HepG2 (cell line): ENCODE measurements around the gene RMI2. TPM values are rescaled to one million over a fixed set of nuclear protein-coding genes. Genes with fewer than 3 reads are reported as not detected.

Experiments used
- ATAC-seq: fragments of 200-7000 bp; cut with Tn5 transposase; 3 replicates; pipeline ENCODE4 v1.9.1; 2020; ENCODE audit warnings: mild to moderate bottlenecking, moderate library complexity
- BruUV-seq: library from RNA; stranded (reverse); fragments of 400-500 nt; replicated peaks from 2 replicates; lab custom pipeline; 2021; lab: Mats Ljungman, UMichigan
- CTCF ChIA-PET: fragments of 300-600 bp; formaldehyde crosslinking; extraction: SDS; loops from one replicate; lab custom pipeline; 2021; ENCODE audit warnings: low total read pairs, inconsistent platforms, low intra/inter-chr PET ratio; lab: Yijun Ruan, JAX
- POLR2A ChIA-PET: fragments of 350-600 bp; sonication (Branson Sonifier 250); formaldehyde crosslinking; loops from one replicate; lab custom pipeline; 2020; ENCODE audit warnings: antibody characterized with exemption, inconsistent platforms; lab: Yijun Ruan, JAX
- DNase-seq: peaks from one replicate; pipeline ENCODE4 v3.0.0-alpha.2; 2015; ENCODE audit warnings: low spot score
- FAIRE-seq: peaks from 3 replicates; lab custom pipeline; 2011; peaks lifted over from hg19 to GRCh38; lab: Jason Lieb, UNC
- H2AFZ ChIP-seq: one replicate; pipeline ENCODE4 v1.6.1; 2011; ENCODE audit warnings: low read length, inconsistent platforms
- H3K27ac ChIP-seq: fragments of 300-600 bp; 3 replicates; pipeline ENCODE4 v1.8.0; 2011; ENCODE audit warnings: mixed run types, mild to moderate bottlenecking, mixed read lengths, low read length, inconsistent platforms; ENCODE audit not compliant: insufficient read depth; ENCODE audit errors: extremely low read length
- H3K27me3 ChIP-seq, 2 experiments: fragments of 200-600 bp in 1 of 2; 2 replicates in 1 of 2; 3 replicates in 1 of 2; pipeline versions ENCODE4 v1.6.0 to v1.8.0; 2011; ENCODE audit warnings: low read length in 2 of 2, mild to moderate bottlenecking in 2 of 2, moderate library complexity in 2 of 2, inconsistent platforms in 1 of 2; ENCODE audit not compliant: insufficient read depth in 2 of 2, control insufficient read depth in 1 of 2
- H3K36me3 ChIP-seq, 2 experiments: fragments of 200-600 bp in 1 of 2; replicated peaks in 1 of 2; 2 replicates in 1 of 2; 3 replicates in 1 of 2; pipeline versions ENCODE4 v1.5.1 to v1.8.0; 2011; ENCODE audit warnings: low read length in 2 of 2, inconsistent platforms in 1 of 2; ENCODE audit not compliant: insufficient read depth in 2 of 2, control insufficient read depth in 1 of 2
- H3K4me1 ChIP-seq: 2 replicates; pipeline ENCODE4 v1.5.1; 2012; ENCODE audit warnings: low read length, inconsistent platforms; ENCODE audit not compliant: insufficient read depth
- H3K4me2 ChIP-seq: 2 replicates; pipeline ENCODE4 v1.6.0; 2011; ENCODE audit warnings: low read depth, low read length, inconsistent platforms
- H3K4me3 ChIP-seq, 3 experiments: fragments of 200-600 bp in 1 of 3; sonication (generic), shearing (Covaris generic) in 1 of 3; replicated peaks in 1 of 3; 2 replicates each; pipeline ENCODE4 v1.5.1; 2011 to 2016; ENCODE audit warnings: low read length in 3 of 3, inconsistent platforms in 2 of 3, low read depth in 2 of 3, mild to moderate bottlenecking in 2 of 3, control low read depth in 1 of 3, mixed read lengths in 1 of 3; ENCODE audit not compliant: insufficient read depth in 1 of 3
- H3K79me2 ChIP-seq: one replicate; pipeline ENCODE4 v1.6.1; 2011; ENCODE audit warnings: low read length, inconsistent platforms; ENCODE audit not compliant: insufficient read depth
- H3K9ac ChIP-seq: 2 replicates; pipeline ENCODE4 v1.6.0; 2011; ENCODE audit warnings: mild to moderate bottlenecking, low read depth, low read length, inconsistent platforms; ENCODE audit not compliant: insufficient read depth
- H3K9me3 ChIP-seq: 2 replicates; pipeline ENCODE4 v1.5.1; 2012; ENCODE audit warnings: mild to moderate bottlenecking, low read length
- H4K20me1 ChIP-seq: 2 replicates; pipeline ENCODE4 v1.6.0; 2011; ENCODE audit warnings: inconsistent platforms, mild to moderate bottlenecking, low read length, moderate library complexity; ENCODE audit not compliant: insufficient read depth
- BORCS8-MEF2B ChIP-seq: sonication (generic); formaldehyde crosslinking; IDR thresholded peaks from 2 replicates; pipeline ENCODE4 v1.8.0; 2022; ENCODE audit warnings: mild to moderate bottlenecking, missing genetic modification reagents
- CC2D1A ChIP-seq: sonication (generic); formaldehyde crosslinking; IDR thresholded peaks from 2 replicates; pipeline ENCODE4 v1.8.1; 2023; ENCODE audit warnings: mild to moderate bottlenecking, missing genetic modification reagents
- FOXJ3 ChIP-seq: sonication (generic); formaldehyde crosslinking; IDR thresholded peaks from 2 replicates; pipeline ENCODE4 v1.4.0; 2020; ENCODE audit warnings: missing genetic modification reagents, mild to moderate bottlenecking, borderline replicate concordance
- HNF4G ChIP-seq, 2 experiments: sonication (generic) in 1 of 2; formaldehyde crosslinking in 1 of 2; IDR thresholded peaks; 2 replicates each; pipeline versions ENCODE4 v1.4.0 to v1.6.1; 2011 to 2020; ENCODE audit warnings: borderline replicate concordance in 2 of 2, low read depth in 2 of 2, mild to moderate bottlenecking in 2 of 2, low read length in 1 of 2, missing genetic modification reagents in 1 of 2, moderate library complexity in 1 of 2
- JDP2 ChIP-seq: sonication (generic); formaldehyde crosslinking; IDR thresholded peaks from 2 replicates; pipeline ENCODE4 v1.8.1; 2022; ENCODE audit warnings: missing genetic modification reagents, borderline replicate concordance
- PHB2 ChIP-seq: fragments of 450-650 bp; IDR thresholded peaks from 2 replicates; pipeline ENCODE4 v1.6.1; 2018; ENCODE audit not compliant: partially characterized antibody
- PHF8 ChIP-seq: sonication (generic); formaldehyde crosslinking; IDR thresholded peaks from 2 replicates; pipeline ENCODE4 v1.5.0; 2020; ENCODE audit warnings: missing genetic modification reagents
- SOX13 ChIP-seq, 3 experiments: fragments of 450-650 bp in 1 of 3; sonication (generic) in 1 of 3; formaldehyde crosslinking in 1 of 3; IDR thresholded peaks in 2 of 3; conservative IDR thresholded peaks in 1 of 3; 2 replicates each; pipeline versions ENCODE4 v1.5.0 to v1.6.1; 2016 to 2020; ENCODE audit warnings: antibody characterized with exemption in 1 of 3, mild to moderate bottlenecking in 1 of 3, missing compliant biosample characterization in 1 of 3, missing genetic modification reagents in 1 of 3, moderate library complexity in 1 of 3
- ZC3H13 ChIP-seq: sonication (generic); formaldehyde crosslinking; IDR thresholded peaks from 2 replicates; pipeline ENCODE4 v1.8.1; 2023; ENCODE audit warnings: mild to moderate bottlenecking, missing genetic modification reagents, moderate library complexity
- ZFP90 ChIP-seq: sonication (generic); formaldehyde crosslinking; IDR thresholded peaks from 2 replicates; pipeline ENCODE4 v1.8.0; 2022; ENCODE audit warnings: missing genetic modification reagents, mild to moderate bottlenecking, inconsistent platforms, borderline replicate concordance
- ZNF782 ChIP-seq: sonication (generic); formaldehyde crosslinking; IDR thresholded peaks from 2 replicates; pipeline ENCODE4 v1.4.0; 2020; ENCODE audit warnings: missing genetic modification reagents, mild to moderate bottlenecking, borderline replicate concordance
- WGBS: methylation state at CpG from one replicate; pipeline ENCODE4 v1.1.6; 2017; ENCODE audit warnings: low lambda C conversion rate; 5-methylcytosine and 5-hydroxymethylcytosine counted together
- in situ Hi-C: cut with HindIII; loops from 2 replicates; pipeline ENCODE4 v1.10.0; 2017; ENCODE audit warnings: low pct_unique_long_range_greater_than_20kb; ENCODE audit not compliant: extremely low pct_ligation_motif_present
- intact Hi-C: fragments of 100-400 bp; cut with micrococcal nuclease; formaldehyde crosslinking; loops from one replicate; pipeline ENCODE4 v1.10.0; 2022; ENCODE audit not compliant: unreplicated experiment
- polyA plus RNA-seq, 8 experiments: library from polyadenylated mRNA; depleted of rRNA in 3 of 8; stranded (reverse) in 7 of 8; unstranded in 1 of 8; fragments of >200 nt; fragmentation: Illumina TruSeq in 4 of 8; extraction: Trizol in 4 of 8; gene quantifications; 2 replicates each; pipeline versions ENCODE4 v1.2.1 to v1.2.3, GENCODE V29; 2011 to 2016; ENCODE audit warnings: low read depth in 4 of 8, missing spikeins in 1 of 8, mixed read lengths in 1 of 8; ENCODE audit not compliant: insufficient read depth in 1 of 8
- total RNA-seq, 5 experiments: library from RNA; depleted of rRNA; stranded (reverse); fragments of >200 nt; fragmentation: Illumina TruSeq; extraction: Trizol; gene quantifications; 2 replicates each; pipeline ENCODE4 v1.2.3, GENCODE V29; 2016; ENCODE audit warnings: low read depth in 1 of 5
- TF ChIP-seq, protein P1 (sequence below): IDR thresholded peaks from 2 replicates; pipeline ENCODE4 v1.6.1; 2012; ENCODE audit warnings: inconsistent platforms
- TF ChIP-seq, protein P2 (sequence below): sonication (generic); formaldehyde crosslinking; IDR thresholded peaks from 2 replicates; pipeline ENCODE4 v1.4.0; 2020; ENCODE audit warnings: missing genetic modification reagents, borderline replicate concordance
- TF ChIP-seq, protein P3 (sequence below), 2 experiments: IDR thresholded peaks; 2 replicates each; pipeline ENCODE4 v1.6.1; 2011 to 2012; ENCODE audit warnings: low read length in 2 of 2, borderline replicate concordance in 1 of 2, low read depth in 1 of 2, mild to moderate bottlenecking in 1 of 2, moderate library complexity in 1 of 2
- TF ChIP-seq, protein P4 (sequence below): sonication (generic); formaldehyde crosslinking; IDR thresholded peaks from 2 replicates; pipeline ENCODE4 v1.5.1; 2020; ENCODE audit warnings: missing genetic modification reagents, mild to moderate bottlenecking, borderline replicate concordance

RMI2 gene
- total and polyA plus RNA-seq, 2 of the 13 experiments (the other 11 are each of a cell fraction or from before 2014, with no cell fraction given) = 24.5 to 55.7 TPM

DNA sequence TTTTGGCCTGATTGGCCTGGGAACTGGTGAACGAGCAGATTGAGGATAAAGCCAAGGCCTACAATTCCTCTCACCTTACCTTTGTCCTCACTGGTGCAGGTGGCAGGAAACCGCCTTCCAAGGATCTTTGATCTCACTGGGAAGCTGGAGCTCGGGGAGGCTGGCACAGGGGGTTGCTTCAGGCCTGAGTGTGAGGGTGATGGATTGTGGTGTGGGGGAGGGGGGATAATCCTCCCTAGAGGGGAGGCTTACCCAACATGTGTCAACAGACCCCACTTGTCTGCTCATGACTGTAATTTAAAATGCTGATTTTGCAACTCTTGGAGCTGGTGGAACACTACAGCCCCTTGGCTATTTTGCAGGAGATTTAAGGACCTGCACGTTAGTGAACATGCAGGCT, 4.5 kb upstream of the RMI2 start:
- no peaks in the 10 kb centered on the region for H3K36me3 ChIP-seq
- peaks cover 14% of the 10 kb centered on the region for H3K79me2 ChIP-seq
- H3K4me2 ChIP-seq = no peak overlapping the region
- no TSS peak for BruUV-seq
- H4K20me1 ChIP-seq = no peaks in the 10 kb centered on the region
- no peak for ATAC-seq
- peak; percentile 40 for FAIRE-seq
- in situ Hi-C loops (no loop called here), intact Hi-C loops (loop anchor here (5.0 kb wide), 1 partner anchor 1168 kb away; no protein-coding TSS in a partner anchor)
- no peaks in the 10 kb centered on the region for H3K9me3 ChIP-seq
- CTCF ChIA-PET = no interaction called here
- peaks cover 50% of the 10 kb centered on the region for H3K4me1 ChIP-seq
- POLR2A ChIA-PET = interaction anchor here (0.9 to 2.2 kb wide), 4 partner anchors 8 to 85 kb away, joined by 3 to 9 read pairs (median 4); partner anchors contain the start of gene SOCS1
- no peak overlapping the region for H3K4me3 ChIP-seq
- no peak overlapping the region for H2AFZ ChIP-seq
- peak; percentile 70 for DNase-seq
- peak overlapping the region; percentile 15 for H3K27ac ChIP-seq
- 47% methylated on average over 4 of the region's 4 CpGs for WGBS
- H3K9ac ChIP-seq = no peak overlapping the region; the same call in 1 of the 2 replicates
- no peaks in the 10 kb centered on the region; a peak in 1 of 5 replicates for H3K27me3 ChIP-seq
- peak; percentile 40 for TF ChIP-seq HNF4G (IDR thresholded peaks at IDR 0.05; ENCODE audit: borderline replicate concordance, low read depth, low read length)
- TF ChIP-seq HNF4G (CRISPR knock-in tag; IDR thresholded peaks at IDR 0.05; ENCODE audit: borderline replicate concordance, low read depth) = no peak
- no peak for TF ChIP-seq SOX13 (IDR thresholded peaks at IDR 0.05)
- peak in 1 of 2 experiments; percentile 12; a peak in 1 of 4 replicates for TF ChIP-seq SOX13 (CRISPR knock-in tag; conservative IDR thresholded peaks at IDR 0.05 in 1 of 2, IDR thresholded peaks at IDR 0.05 in 1 of 2)
- TF ChIP-seq, protein P1, sequence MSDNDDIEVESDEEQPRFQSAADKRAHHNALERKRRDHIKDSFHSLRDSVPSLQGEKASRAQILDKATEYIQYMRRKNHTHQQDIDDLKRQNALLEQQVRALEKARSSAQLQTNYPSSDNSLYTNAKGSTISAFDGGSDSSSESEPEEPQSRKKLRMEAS = peak; percentile 29; the same call in 1 of the 2 replicates
- no peak for TF ChIP-seq CC2D1A (CRISPR knock-in tag)
- TF ChIP-seq, protein P2, sequence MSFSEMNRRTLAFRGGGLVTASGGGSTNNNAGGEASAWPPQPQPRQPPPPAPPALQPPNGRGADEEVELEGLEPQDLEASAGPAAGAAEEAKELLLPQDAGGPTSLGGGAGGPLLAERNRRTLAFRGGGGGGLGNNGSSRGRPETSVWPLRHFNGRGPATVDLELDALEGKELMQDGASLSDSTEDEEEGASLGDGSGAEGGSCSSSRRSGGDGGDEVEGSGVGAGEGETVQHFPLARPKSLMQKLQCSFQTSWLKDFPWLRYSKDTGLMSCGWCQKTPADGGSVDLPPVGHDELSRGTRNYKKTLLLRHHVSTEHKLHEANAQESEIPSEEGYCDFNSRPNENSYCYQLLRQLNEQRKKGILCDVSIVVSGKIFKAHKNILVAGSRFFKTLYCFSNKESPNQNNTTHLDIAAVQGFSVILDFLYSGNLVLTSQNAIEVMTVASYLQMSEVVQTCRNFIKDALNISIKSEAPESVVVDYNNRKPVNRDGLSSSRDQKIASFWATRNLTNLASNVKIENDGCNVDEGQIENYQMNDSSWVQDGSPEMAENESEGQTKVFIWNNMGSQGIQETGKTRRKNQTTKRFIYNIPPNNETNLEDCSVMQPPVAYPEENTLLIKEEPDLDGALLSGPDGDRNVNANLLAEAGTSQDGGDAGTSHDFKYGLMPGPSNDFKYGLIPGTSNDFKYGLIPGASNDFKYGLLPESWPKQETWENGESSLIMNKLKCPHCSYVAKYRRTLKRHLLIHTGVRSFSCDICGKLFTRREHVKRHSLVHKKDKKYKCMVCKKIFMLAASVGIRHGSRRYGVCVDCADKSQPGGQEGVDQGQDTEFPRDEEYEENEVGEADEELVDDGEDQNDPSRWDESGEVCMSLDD (CRISPR knock-in tag) = peak; percentile 67; the same call in 1 of the 2 replicates
- TF ChIP-seq, protein P3, sequence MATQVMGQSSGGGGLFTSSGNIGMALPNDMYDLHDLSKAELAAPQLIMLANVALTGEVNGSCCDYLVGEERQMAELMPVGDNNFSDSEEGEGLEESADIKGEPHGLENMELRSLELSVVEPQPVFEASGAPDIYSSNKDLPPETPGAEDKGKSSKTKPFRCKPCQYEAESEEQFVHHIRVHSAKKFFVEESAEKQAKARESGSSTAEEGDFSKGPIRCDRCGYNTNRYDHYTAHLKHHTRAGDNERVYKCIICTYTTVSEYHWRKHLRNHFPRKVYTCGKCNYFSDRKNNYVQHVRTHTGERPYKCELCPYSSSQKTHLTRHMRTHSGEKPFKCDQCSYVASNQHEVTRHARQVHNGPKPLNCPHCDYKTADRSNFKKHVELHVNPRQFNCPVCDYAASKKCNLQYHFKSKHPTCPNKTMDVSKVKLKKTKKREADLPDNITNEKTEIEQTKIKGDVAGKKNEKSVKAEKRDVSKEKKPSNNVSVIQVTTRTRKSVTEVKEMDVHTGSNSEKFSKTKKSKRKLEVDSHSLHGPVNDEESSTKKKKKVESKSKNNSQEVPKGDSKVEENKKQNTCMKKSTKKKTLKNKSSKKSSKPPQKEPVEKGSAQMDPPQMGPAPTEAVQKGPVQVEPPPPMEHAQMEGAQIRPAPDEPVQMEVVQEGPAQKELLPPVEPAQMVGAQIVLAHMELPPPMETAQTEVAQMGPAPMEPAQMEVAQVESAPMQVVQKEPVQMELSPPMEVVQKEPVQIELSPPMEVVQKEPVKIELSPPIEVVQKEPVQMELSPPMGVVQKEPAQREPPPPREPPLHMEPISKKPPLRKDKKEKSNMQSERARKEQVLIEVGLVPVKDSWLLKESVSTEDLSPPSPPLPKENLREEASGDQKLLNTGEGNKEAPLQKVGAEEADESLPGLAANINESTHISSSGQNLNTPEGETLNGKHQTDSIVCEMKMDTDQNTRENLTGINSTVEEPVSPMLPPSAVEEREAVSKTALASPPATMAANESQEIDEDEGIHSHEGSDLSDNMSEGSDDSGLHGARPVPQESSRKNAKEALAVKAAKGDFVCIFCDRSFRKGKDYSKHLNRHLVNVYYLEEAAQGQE (IDR thresholded peaks at IDR 0.05; ENCODE audit: borderline replicate concordance in 1 of 2, low read depth in 1 of 2, low read length in 2 of 2) = no peak
- 0 out of 2 replicates have a peak, but pooled peaks have one; percentile 31 for TF ChIP-seq ZC3H13 (CRISPR knock-in tag)
- no peak for TF ChIP-seq JDP2 (CRISPR knock-in tag)
- 0 out of 2 replicates have a peak, but pooled peaks have one; percentile 76 for TF ChIP-seq ZNF782
- no peak for TF ChIP-seq PHB2
- TF ChIP-seq, protein P4, sequence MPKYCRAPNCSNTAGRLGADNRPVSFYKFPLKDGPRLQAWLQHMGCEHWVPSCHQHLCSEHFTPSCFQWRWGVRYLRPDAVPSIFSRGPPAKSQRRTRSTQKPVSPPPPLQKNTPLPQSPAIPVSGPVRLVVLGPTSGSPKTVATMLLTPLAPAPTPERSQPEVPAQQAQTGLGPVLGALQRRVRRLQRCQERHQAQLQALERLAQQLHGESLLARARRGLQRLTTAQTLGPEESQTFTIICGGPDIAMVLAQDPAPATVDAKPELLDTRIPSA (CRISPR knock-in tag) = no peak
- TF ChIP-seq ZFP90 = 0 out of 2 replicates have a peak, but pooled peaks have one; percentile 38
- no peak for TF ChIP-seq FOXJ3 (CRISPR knock-in tag)
- peak; percentile 11; the same call in 1 of the 2 replicates for TF ChIP-seq PHF8 (CRISPR knock-in tag)
- no peak for TF ChIP-seq BORCS8-MEF2B (CRISPR knock-in tag)
